NT2/D1 (cell line): ENCODE measurements around the gene KIF18A.

Source experiments
- SUZ12 ChIP-seq: IDR thresholded peaks from 2 replicates; pipeline ENCODE4 v1.6.1; 2011; ENCODE audit not compliant: insufficient read length, insufficient read depth; ENCODE audit errors: extremely low read depth
- YY1 ChIP-seq: IDR thresholded peaks from 2 replicates; pipeline ENCODE4 v1.6.1; 2011; ENCODE audit not compliant: insufficient read length, insufficient read depth
- ZNF274 ChIP-seq: IDR thresholded peaks from 2 replicates; pipeline ENCODE4 v1.6.1; 2011; ENCODE audit warnings: mild to moderate bottlenecking, low read depth, low read length

DNA sequence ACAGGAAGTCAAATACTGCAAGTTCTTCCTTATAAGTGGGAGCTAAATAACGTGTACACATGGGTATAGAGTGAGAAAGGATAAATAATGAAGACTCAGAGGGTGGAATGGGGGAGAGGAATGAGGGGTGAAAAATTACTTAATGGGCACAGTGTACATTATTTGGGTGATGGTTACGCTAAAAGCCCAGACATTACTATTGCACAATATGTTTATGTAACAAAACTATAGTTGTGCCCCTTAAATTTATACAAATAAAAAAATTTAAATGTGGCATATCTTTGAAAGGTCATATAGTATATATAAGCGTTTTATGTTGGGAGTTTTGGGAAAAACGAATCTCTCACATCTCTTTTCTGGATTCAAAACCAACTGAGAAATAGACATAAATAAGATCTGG, 96.1 kb downstream of the KIF18A start:
- no peak for TF ChIP-seq ZNF274
- no peak for TF ChIP-seq SUZ12
- TF ChIP-seq YY1 = no peak
